ENCODE results near the gene GABARAP. TPM values are rescaled to one million over a fixed set of nuclear protein-coding genes. Genes with fewer than 3 reads are reported as not detected.
A peak's percentile ranks its signal among the peaks of the same experiment; 100 is the strongest.

Gene GABARAP
- 92.6 and 197 TPM in 2 replicates for total RNA-seq

- peak; percentile 82 to 95 for DNase-seq (ENCODE audit: low read depth in 2 of 2)
Observed at GRCh38 chr17:7241783-7242716, at the start of gene GABARAP. TSS of gene GABARAP (minus strand) at chr17:7242449. CDS start at chr17:7242330, 119 bp downstream.

- DNase-seq (ENCODE audit: low read depth in 2 of 2), result no peak
Observed at GRCh38 chr17:7290685-7291084, 48.4 kb upstream of the GABARAP start.

GRCh38 chr17:7290166-7290565 is 47.9 kb upstream of the GABARAP start:
- no peak for DNase-seq (ENCODE audit: low read depth in 2 of 2)

- no peak for DNase-seq (ENCODE audit: low read depth in 2 of 2)
Observed at GRCh38 chr17:7289256-7290032, 47.2 kb upstream of the GABARAP start.

- no peak for DNase-seq (ENCODE audit: low read depth in 2 of 2)
Observed at GRCh38 chr17:7285679-7286078, 43.4 kb upstream of the GABARAP start.

GRCh38 chr17:7284911-7285310 is 42.7 kb upstream of the GABARAP start:
- DNase-seq (ENCODE audit: low read depth in 2 of 2), result no peak

- no peak for DNase-seq (ENCODE audit: low read depth in 2 of 2)
Observed at GRCh38 chr17:7283471-7284216, 41.4 kb upstream of the GABARAP start.

- DNase-seq (ENCODE audit: low read depth in 2 of 2), result no peak
Observed at GRCh38 chr17:7282752-7283321, 40.6 kb upstream of the GABARAP start.

- no peak for DNase-seq (ENCODE audit: low read depth in 2 of 2)
Observed at GRCh38 chr17:7281953-7282751, 39.9 kb upstream of the GABARAP start.

- peak; percentile 87 to 95 for DNase-seq (ENCODE audit: low read depth in 2 of 2)
Observed at GRCh38 chr17:7281074-7281952, 39.1 kb upstream of the GABARAP start, which contains the start of gene SLC2A4. TSS of gene SLC2A4 (plus strand) at chr17:7281718. CDS start at chr17:7281935, 217 bp downstream.

GRCh38 chr17:7280519-7281073 is 38.3 kb upstream of the GABARAP start:
- peak; percentile 52 to 76 for DNase-seq (ENCODE audit: low read depth in 2 of 2)

- DNase-seq (ENCODE audit: low read depth in 2 of 2), result no peak
Observed at GRCh38 chr17:7279448-7279847, 37.2 kb upstream of the GABARAP start.

- no peak for DNase-seq (ENCODE audit: low read depth in 2 of 2)
Observed at GRCh38 chr17:7266784-7267183, 24.5 kb upstream of the GABARAP start.

- no peak for DNase-seq (ENCODE audit: low read depth in 2 of 2)
Observed at GRCh38 chr17:7263801-7264078, 21.5 kb upstream of the GABARAP start.

GRCh38 chr17:7262935-7263800 is 20.9 kb upstream of the GABARAP start:
- DNase-seq (ENCODE audit: low read depth in 2 of 2), result no peak

- no peak for DNase-seq (ENCODE audit: low read depth in 2 of 2)
Observed at GRCh38 chr17:7262192-7262934, 20.1 kb upstream of the GABARAP start, which contains the start of gene CLDN7. TSS of gene CLDN7 (minus strand) at chr17:7262478. CDS start at chr17:7262043, 435 bp downstream.

GRCh38 chr17:7261379-7262191 is 19.3 kb upstream of the GABARAP start:
- DNase-seq (ENCODE audit: low read depth in 2 of 2), result no peak

Data from dermis microvascular lymphatic vessel endothelial cell (primary cell).